GM19463 (cell line): ENCODE results near the gene ADGRG1.

ENCODE experiments used
- ATAC-seq: cut with Tn5 transposase; IDR thresholded peaks from one replicate; pipeline ENCODE4 v1.9.1; 2021; ENCODE audit warnings: mild to moderate bottlenecking, moderate library complexity; ENCODE audit not compliant: unreplicated experiment

The ADGRG1 gene

DNA sequence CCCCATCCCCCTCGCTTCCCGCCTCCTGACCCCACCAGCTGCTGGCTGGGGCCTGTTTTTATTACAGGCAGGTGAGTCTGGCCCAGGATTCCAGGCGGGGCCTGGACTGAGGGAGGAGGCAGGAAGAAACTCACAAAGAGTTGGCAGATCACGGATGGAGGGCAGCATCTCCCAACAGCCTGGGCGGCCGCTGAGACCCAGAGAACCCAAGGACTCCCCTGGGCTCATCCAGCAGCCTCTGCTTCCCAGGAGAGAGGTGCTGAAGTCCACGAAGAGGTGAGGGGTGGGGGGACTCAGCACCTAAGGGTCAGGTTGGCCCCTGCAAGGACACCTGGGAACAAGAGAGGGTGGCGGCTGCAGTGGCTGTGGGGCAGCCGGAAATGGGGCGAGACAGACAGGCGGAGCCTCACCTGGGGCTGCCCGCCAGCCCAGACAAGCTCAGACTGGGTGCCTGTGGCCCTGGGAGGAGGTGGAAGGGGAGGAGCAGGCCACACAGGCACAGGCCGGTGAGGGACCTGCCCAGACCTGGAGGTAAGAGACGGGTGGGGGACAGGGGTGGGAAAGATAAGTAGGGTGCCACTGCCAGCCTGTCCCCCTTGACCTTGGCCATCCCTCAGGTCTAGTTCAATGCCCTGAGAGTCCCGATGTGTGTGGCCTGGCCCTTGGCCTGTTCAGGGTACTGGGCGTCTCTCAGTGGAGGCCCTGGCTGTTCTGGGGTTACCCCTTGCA, 8.7 kb upstream of the ADGRG1 start:
- ATAC-seq: no peak

DNA sequence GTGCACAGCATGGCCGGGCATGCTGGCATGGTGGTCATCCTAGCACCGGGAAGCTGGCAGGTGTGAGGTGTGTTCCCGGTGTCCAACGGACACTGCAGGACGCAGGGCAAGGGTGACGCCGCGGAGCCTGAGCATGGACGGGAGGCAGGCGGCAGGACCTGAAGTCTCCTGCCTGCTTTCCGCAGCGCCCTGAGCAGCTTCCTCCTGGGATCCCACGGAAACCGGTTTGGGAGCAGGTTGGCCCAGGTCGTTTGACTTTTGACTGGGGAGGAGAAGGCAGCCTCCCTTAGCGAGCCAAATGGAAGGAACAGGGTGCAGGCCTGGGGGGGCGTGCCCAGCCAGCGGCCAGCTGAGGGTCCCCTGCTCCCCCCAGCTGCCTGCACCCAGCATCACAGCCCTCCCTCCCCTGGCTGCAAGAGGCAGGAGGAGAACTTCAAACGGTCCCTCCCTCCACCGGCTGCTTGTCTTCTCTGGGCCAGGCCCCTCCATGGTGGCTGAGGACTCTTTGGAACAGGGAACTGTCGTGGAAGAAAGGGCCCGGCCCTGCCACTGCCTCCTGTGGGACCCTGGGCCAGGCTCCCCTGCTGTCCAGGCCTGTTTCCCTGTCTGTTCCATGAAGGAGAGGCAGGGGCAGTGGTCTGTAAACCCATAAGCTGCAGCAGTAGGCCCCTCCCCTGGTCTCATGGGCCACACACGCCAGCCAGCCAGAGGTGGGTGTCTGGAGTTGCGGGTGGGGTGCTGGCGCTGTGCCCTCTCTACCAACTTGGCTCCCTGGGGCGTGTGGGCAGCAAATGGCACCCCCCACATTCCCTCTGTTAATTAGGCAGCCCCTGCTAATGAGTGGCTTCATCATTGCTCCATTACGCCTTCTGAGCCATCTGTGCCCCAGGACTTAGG, 7.8 kb upstream of the ADGRG1 start:
- no peak for ATAC-seq

DNA sequence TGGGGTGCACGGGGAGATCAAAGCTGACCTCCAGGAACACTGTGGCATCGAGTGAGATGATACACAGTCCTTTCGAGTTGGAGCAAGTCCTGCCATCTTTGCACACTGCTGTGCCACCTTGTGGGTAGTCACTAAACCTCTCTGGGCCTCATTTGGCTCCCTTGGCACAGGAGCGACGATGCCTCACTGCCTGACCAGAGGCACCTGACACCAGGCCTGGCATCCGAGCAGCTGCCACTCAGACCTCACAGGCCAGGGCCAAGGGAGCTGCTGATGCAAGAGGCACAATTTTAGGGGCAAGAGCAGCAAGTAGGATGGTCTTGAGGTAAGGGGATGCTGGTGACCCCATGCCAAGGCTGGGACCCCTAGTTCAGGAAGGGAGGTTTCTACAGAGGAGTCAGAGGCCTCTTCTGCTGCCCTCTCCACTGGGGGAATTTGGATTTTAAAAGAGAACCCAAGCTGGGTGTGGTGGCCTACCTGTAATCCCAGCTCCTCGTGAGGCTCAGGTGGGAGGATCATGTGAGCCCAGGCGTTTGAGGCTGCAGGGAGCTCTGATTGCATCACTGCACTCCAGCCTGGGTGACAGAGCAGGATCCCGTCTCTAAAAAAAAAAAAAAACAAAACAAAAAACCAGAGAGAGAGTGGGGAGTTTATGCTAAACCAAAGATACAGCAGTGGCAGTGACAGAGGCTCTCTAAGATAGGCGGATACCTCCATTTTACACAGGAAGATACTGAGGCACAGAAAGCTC, 6.7 kb upstream of the ADGRG1 start:
- no peak for ATAC-seq

DNA sequence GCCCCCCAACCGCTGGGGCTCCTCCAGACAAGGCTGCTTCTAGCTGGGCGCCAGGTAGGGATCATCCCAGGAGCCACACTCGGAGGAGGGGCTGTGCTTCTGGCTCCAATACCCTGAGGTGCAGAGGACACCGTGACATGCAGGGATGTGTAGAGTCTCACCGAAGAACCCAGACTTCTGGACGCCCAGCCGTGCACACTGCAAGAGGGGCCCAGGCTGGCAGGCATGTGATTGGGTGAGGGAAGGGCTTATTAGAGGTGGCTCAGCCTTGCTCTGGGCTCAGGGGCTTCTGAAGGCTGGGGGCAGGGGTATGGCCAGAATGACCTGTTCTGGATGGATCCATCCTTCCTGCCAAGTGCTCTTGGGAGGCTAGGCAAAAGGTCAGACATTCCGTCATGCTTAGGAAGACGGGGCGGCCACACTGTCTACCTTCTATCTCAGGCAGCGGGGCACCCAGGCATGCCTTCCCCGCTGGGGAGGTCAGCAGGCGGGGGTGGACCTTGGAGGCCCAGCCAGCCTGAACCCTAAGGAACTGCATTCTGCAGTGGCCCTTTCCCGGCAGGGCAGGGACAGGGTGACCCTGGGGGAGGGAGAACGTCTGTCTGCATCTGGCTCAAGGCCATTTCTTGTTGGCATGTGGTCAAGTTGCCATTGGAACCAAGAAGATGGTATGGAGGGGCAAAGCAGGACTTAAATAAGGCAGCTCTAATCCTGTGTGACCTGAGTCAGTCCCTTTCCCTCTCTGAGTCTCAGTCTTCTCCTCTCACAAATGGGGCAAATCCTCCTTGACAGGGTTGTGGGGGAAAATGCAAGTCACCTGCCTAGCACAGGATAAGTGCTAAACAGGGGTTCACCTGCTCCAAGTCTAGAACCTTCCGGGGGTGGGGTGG, 5.8 kb upstream of the ADGRG1 start:
- no peak for ATAC-seq

DNA sequence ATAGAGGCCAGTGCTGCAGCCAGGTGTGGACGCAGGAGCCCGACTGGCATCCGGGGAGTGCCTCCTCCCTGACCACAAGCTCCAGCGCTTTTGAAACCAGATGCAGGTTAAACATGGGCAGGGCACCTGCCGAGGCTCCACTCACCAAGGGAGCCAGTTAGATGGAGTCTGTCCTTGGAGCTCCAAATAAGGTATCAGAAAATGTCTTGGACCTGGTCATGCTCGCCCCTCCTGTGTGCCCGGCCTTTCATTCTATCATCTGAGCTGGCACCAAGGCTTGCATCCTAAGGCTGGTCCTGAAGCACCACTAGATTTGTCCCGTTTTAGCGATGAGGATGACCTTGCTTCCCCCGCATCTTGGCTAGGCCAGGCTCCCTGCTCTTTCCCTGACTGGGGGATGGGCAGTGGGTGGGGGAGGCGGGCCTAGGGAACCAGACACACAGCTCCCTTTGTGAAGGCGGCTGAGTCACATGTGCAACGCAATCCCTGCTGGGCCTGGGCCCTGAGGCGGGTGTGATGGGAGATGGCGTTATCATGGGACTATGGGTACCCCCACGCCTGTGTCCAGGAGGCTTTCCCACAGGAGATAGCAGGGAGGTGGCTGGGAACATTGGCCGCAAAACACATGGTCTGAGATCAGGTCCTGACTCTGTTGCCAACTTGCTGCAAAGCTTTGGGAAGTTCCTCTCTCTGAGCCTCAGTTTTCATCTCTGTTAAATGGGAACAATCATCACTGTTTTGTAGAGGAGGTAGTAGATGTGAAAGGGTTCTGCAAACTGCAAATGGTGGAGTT, 5.0 kb upstream of the ADGRG1 start:
- ATAC-seq: no peak

DNA sequence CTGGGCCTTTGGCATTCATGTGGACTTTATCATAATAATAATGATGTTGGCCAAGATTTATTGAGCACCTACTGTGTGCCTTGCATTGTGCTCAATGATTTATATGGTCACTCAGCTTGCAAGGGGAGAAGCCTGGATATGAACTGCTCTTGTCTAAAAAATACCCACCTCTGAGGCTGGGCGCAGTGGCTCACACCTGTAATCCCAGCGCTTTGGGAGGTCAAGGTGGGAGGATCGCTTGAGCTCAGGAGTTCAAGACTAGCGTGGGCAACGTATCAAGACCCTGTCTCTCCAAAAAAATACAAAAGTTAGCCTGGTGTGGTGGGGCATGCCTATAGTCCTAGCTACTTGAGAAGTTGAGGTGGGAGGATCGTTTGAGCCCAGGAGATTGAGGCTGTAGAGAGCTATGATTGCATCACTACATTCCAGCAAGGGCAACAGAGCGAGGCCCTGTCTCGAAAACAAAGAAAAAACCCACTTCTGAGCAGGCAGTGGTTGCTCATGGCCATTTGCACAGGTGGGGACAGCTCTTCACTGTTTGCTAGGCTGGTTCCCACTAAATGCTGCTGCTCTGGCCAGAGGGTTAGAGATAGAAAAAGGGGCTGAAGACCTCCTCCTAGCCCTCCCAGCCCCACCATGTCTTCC, 4.3 kb upstream of the ADGRG1 start:
- ATAC-seq: no peak

DNA sequence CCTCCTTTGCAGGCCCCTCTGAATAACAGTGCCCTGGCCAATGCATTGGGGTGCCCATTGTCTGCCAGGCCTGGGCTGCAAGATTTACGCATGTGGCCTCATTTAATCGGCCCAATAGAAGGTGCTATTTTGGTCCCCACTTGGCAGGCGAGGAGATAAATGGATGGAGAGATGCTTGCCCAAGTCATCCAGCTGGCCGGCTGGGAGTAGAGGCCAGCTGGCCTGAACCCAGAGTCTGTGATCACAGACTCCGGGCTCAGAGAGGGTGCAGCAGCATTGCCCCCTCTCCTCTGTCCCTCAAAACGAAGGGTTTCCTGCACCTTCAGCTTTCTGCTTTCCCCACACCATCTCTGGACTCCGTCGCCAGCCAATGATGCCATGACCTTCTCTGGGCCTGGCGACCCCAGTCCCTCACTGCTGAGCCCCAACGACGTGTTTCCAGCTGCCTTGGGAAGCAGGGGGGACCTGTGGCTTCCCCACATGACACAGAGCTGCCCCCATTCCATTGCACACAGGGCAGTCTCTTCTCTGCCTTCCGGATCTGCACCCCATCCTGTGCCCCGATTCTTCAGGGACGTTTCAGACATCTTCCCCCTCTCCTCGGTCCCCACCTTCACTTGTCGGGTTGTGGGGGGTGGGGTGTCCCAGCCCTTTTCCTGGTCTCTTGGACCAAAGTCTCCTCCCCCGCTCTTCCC, 3.5 kb upstream of the ADGRG1 start:
- ATAC-seq: no peak

DNA sequence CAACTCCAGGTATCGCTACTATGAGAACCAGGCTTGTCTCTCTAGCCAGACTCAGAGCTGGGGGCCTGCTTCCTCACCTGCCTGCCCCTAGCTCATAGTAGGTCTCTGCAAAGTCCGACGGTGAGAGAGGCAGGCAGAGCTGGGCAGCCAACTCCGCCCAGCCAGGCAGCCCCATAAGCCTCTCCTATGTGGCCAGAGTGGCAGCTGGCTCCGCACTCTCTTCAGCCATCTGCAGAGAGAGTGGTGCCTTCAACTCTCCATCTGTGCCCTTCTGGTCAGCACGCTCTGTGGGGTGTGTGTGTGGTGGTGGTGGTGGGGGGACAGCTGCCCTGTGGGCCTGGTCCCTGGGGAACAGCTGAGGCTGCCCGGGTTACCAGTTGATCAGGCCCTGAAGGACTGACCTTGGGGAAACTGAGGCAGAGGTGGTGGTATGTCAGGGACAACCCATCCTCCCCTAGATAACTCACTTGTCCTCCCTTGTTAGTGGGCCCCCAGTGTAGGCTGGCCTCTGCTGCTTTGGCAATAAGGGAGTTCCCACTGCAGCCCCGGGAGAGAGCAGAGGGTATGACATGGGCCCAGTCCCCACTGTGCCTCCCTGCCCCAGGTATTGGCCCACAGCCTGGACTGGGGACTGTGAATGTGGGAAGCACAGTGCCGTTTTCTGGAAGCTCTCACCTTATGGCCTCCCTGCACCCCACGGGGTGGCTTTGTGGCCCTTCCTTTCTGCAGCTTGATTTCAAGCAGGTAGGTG, 1.8 kb upstream of the ADGRG1 start:
- no peak for ATAC-seq

DNA sequence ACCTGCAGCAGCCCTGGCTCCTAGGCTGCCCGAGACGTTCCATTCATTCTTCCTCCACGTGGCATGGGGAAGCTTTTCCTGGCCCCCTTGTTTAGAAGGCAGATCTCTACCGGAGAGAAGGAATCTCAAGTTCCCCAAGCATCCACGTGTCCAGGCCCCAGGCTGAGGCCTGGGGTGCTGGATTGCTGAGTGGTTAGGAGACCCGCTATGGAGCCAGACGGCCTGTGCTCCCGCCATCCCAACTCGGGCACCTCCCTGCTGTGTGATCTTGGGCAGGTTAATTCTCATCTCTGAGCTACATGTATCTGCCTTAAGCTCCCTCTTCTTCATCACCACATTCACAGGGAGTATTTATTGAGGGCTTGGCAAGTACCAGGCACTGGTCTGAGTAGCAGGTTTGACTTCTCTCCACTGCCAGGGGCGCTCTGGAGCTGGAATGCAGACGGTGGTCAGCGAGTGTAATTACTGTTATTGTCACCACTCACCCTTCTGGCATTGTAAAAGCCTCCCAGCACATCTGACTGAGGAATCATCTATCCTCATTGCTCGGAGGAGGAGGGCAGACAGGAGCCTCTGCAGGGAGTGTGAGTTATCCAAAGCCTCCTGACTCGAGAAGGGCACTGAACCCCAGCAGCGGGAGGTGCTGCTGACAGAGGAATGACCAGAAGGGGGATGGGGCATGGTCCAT, 1.1 kb upstream of the ADGRG1 start:
- ATAC-seq: no peak

DNA sequence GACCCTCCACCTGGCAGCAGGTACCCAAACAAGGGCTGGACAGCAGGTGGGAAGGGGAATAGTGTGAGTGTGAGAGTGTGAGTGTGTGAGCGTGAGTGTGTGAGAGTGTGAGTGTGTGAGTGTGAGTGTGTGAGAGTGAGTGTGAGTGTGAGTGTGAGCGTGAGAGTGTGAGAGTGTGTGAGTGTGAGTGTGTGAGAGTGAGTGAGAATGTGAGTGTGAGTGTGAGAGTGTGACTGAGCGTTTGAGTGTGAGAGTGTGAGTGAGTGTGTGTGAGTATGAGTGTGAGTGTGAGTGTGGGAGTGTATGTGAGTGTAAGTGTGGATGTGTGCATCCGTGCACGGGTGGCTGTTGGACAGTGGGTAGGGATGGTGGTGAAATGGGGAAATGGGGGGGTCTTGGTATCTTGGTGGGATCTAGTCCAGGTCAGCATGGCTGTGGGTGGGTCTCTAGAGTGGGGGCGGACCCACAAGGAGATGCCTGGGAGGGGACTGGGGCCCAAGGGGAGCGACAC, 408 bp downstream of the ADGRG1 start:
- ATAC-seq: no peak

DNA sequence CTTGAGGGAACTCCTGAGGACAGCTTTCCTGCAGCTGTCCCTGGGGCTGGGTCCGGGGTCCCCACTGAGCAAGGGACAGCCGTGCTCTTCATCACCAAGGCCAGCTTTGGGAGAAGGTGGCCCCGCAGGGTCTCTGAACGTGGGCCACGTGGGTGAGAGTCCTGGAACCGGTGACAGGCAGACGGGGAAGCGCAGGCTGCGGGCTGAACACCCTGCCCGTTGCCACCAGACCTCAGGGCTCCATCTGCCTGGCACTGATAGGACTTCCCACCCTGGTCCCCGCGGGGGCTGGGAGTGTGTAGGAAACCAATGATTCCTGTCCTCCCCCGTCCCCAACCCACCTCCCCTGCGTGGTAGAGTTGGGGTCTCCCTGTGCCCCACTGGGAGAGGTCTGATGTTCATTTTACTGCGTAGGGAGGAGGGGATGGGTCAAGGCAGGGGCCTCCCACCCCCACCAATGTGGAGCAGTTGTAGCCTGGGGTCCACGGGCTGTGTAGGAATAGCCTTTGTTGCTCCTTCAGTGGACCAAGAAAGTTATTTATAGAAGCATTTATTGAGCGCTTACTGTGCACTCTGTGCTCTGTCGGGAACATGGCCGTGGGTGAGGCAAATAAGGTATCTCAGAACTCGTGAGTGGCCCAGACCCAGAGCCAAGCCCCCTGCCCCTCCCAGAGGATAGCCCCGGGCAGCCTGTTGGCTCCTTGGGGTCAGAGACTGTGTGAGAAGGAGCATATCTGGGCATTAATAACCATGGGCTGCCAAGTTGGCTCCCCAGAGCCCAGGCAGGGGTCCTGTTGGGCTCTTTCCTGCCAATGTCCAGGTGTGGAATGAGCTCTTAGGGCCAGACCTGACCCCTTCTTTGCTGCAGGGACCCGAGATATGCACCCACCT, 1.3 kb downstream of the ADGRG1 start:
- no peak for ATAC-seq

DNA sequence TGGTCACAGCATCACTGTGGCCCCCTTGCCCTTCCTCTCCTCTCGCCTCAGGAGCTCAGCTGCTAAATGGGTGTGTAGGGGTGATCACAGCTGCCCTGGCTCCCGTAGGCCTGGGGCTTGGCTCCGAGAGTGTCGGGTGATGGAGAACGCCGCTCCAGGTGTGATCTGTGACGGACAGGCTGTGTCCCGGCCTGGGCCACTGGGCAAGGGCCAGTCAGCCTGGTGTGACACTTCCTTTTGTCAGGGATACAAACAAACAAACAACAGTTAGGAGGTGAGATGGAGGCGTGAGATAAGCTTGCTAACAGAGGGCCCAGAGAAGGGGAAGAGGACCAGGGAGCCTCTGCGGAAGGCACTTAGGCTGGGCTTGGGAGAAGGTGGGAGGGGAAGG, 2.0 kb downstream of the ADGRG1 start:
- no peak for ATAC-seq

DNA sequence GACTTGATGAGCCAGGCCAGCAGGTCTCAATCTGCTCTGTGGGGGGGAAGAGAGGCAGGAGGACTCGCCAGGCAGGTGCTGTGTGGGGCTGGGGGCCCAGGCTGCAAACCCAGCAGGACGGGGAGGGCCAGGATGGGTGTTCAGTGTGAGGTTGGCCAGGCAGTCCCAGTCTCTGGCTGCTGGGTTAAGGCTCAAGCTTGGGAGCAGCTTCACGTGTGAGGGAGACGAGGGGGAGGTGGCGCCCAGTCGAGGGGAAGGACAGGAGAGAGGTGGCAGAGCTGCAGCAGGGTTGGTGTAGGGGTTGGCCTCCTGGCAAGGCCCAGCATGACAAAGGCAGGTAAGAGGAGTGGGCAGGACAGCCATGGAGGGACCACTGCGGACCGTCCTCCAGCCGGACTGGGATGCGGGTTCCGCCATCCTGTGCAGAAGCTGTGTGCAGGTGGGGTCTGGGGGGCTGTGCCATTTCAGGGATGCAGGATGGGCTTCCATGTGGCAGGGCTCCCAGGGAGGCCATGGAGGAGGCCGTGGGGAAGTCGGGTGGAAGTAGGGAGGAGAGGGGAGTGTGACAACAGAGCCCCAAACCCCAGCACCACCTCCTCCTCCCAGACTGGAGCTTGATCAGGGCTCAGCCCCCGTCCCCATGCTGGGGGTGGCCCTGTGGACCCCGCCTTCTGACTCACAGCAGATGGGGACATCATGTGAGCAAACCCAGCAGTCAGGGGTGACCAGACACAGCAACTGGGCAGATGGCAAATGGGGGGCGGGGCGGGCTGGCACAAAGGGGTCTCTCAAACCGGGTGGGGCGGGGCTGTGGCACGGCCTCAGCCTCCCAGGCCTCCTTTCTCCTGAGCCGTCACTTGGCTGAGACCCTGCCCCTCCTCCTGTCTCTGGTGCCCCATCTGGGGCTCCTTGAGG, 2.8 kb downstream of the ADGRG1 start:
- no peak for ATAC-seq

DNA sequence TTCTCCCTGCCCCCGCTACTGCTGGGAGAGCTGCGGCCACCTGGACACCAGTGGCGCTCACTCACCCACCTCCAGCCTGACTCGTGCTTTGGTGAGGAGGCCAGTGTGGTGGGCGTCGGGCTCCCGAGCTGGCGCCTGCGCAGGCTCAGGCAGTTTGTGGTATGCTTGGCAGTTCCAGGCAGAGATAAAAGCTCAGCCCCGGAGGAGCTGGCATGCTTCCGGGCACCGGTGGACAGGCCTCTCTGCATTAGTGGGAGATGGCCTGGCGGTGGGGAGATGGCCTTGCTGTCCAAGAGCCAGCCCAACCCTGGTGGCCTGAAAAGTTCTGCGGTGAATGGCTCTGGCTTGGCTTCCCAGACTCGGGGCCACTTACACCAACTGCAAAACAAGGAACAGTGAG, 4.1 kb downstream of the ADGRG1 start:
- no peak for ATAC-seq

DNA sequence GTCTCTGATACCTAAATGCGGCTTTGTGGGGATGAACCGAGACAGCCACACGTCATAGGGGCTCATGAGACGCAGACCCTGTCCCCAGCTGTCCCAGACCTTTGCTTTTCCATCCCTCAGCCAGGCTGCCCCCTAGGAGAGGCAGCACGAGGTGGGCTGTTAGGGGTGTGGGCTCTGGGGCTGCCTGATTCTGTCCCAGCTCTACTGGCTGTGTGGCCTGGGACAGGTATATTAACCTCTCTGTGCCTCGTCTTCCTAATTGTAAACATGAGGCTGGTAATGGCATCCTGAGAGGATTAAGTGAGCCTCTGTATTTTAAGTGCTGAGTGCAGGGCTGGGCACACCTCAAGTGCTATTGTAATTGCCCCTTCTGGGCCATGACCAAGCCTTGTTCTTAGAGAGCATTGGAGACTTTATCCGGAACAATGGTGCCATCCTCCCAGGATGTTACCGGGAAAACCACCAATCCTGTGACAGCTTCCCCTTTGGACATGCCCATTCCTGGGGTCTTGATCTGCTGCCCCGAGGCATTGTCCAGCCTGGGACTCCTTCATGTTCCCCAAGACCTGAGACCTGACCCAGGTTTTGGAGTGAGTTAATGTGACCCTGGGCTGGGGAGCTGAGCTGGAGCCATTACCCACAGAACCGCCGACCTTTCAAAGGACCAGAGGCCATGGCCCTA, 5.1 kb downstream of the ADGRG1 start:
- ATAC-seq: no peak
